ENCODE measurements around the gene LCA5L.
A peak's percentile ranks its signal among the peaks of the same experiment; 100 is the strongest.
"Not testable (repeated sequence)": the region's sequence is repeated elsewhere in the genome, so short reads cannot be mapped to it uniquely, and the experiment has no call there.

Gene LCA5L

GRCh38 chr21:39434950-39435349, 10.6 kb downstream of the LCA5L start:
- no peaks in the 10 kb centered on the region for H3K36me3 ChIP-seq
- no peak for DNase-seq
- H3K9me3 ChIP-seq (ENCODE audit: severe bottlenecking), result no peaks in the 10 kb centered on the region
- no peaks in the 10 kb centered on the region for H3K27me3 ChIP-seq (ENCODE audit: insufficient read depth, low read depth, severe bottlenecking)
- no peak for TF ChIP-seq CTCF (IDR thresholded peaks at IDR 0.05; ENCODE audit: low read depth, low read length)
- no peak overlapping the region for H3K27ac ChIP-seq
- H3K4me3 ChIP-seq (ENCODE audit: low read depth, low read length), result no peak overlapping the region

GRCh38 chr21:39430954-39431353, 14.6 kb downstream of the LCA5L start:
- Histone ChIP-seq H3K4me3 (ENCODE audit: low read depth, low read length) (peak overlapping the region; percentile 4), H3K27ac (peak overlapping the region; percentile 42), H3K27me3 (ENCODE audit: insufficient read depth, low read depth, severe bottlenecking) (no peaks in the 10 kb centered on the region), H3K9me3 (ENCODE audit: severe bottlenecking) (no peaks in the 10 kb centered on the region), H3K36me3 (no peaks in the 10 kb centered on the region)
- TF ChIP-seq CTCF (IDR thresholded peaks at IDR 0.05; ENCODE audit: low read depth, low read length), result no peak
- DNase-seq, result peak; percentile 62

- Histone ChIP-seq H3K9me3 (ENCODE audit: severe bottlenecking) (no peaks in the 10 kb centered on the region), H3K4me3 (ENCODE audit: low read depth, low read length) (peak overlapping the region; percentile 4), H3K36me3 (no peaks in the 10 kb centered on the region), H3K27me3 (ENCODE audit: insufficient read depth, low read depth, severe bottlenecking) (no peaks in the 10 kb centered on the region), H3K27ac (peak overlapping the region; percentile 42)
- DNase-seq, result peak; percentile 98
- no peak for TF ChIP-seq CTCF (IDR thresholded peaks at IDR 0.05; ENCODE audit: low read depth, low read length)
Observed at GRCh38 chr21:39430457-39430856, 15.1 kb downstream of the LCA5L start.

GRCh38 chr21:39430016-39430415, 15.6 kb downstream of the LCA5L start:
- TF ChIP-seq CTCF (IDR thresholded peaks at IDR 0.05; ENCODE audit: low read depth, low read length), result no peak

GRCh38 chr21:39429445-39429844, 16.1 kb downstream of the LCA5L start:
- DNase-seq, result no peak
- no peaks in the 10 kb centered on the region for H3K27me3 ChIP-seq (ENCODE audit: insufficient read depth, low read depth, severe bottlenecking)
- no peak overlapping the region for H3K4me3 ChIP-seq (ENCODE audit: low read depth, low read length)
- TF ChIP-seq CTCF (IDR thresholded peaks at IDR 0.05; ENCODE audit: low read depth, low read length), result no peak
- H3K36me3 ChIP-seq, result no peaks in the 10 kb centered on the region
- no peaks in the 10 kb centered on the region for H3K9me3 ChIP-seq (ENCODE audit: severe bottlenecking)
- H3K27ac ChIP-seq, result no peak overlapping the region

More at GRCh38 chr21:39430016-39430415, 15.6 kb downstream of the LCA5L start:
- Histone ChIP-seq H3K9me3 (ENCODE audit: severe bottlenecking) (no peaks in the 10 kb centered on the region), H3K27me3 (ENCODE audit: insufficient read depth, low read depth, severe bottlenecking) (no peaks in the 10 kb centered on the region), H3K4me3 (ENCODE audit: low read depth, low read length) (no peak overlapping the region), H3K36me3 (no peaks in the 10 kb centered on the region), H3K27ac (no peak overlapping the region)
- no peak for DNase-seq

- H3K36me3 ChIP-seq, result no peaks in the 10 kb centered on the region
- no peak for TF ChIP-seq CTCF (IDR thresholded peaks at IDR 0.05; ENCODE audit: low read depth, low read length)
- no peak overlapping the region for H3K27ac ChIP-seq
Observed at GRCh38 chr21:39422527-39423241, 22.9 kb downstream of the LCA5L start.

GRCh38 chr21:39419204-39419603, 26.4 kb downstream of the LCA5L start:
- H3K4me3 ChIP-seq (ENCODE audit: low read depth, low read length); H3K36me3 ChIP-seq; H3K27me3 ChIP-seq (ENCODE audit: insufficient read depth, low read depth, severe bottlenecking); DNase-seq; H3K9me3 ChIP-seq (ENCODE audit: severe bottlenecking); H3K27ac ChIP-seq: not testable (repeated sequence)

More at GRCh38 chr21:39422527-39423241, 22.9 kb downstream of the LCA5L start:
- no peak overlapping the region for H3K4me3 ChIP-seq (ENCODE audit: low read depth, low read length)
- no peak for DNase-seq
- no peaks in the 10 kb centered on the region for H3K27me3 ChIP-seq (ENCODE audit: insufficient read depth, low read depth, severe bottlenecking)
- no peaks in the 10 kb centered on the region for H3K9me3 ChIP-seq (ENCODE audit: severe bottlenecking)
